Fibroblast of mammary gland (primary cell): Measurements from ENCODE around the gene XPO4.
A peak's percentile ranks its signal among the peaks of the same experiment; 100 is the strongest.

Source experiments
- DNase-seq: peaks from one replicate; pipeline ENCODE4 v3.0.0-alpha.2; 2010; ENCODE audit warnings: low read depth
- H3K4me3 ChIP-seq: 2 replicates; pipeline ENCODE4 v1.5.1; 2011; ENCODE audit warnings: low read depth, mild to moderate bottlenecking, low read length, moderate library complexity; ENCODE audit not compliant: control insufficient read depth
- CTCF ChIP-seq: conservative IDR thresholded peaks from 2 replicates; pipeline ENCODE4 v1.5.1; 2011; ENCODE audit warnings: low read depth, low read length, inconsistent platforms; ENCODE audit not compliant: control insufficient read depth, insufficient read depth

Gene XPO4

DNA sequence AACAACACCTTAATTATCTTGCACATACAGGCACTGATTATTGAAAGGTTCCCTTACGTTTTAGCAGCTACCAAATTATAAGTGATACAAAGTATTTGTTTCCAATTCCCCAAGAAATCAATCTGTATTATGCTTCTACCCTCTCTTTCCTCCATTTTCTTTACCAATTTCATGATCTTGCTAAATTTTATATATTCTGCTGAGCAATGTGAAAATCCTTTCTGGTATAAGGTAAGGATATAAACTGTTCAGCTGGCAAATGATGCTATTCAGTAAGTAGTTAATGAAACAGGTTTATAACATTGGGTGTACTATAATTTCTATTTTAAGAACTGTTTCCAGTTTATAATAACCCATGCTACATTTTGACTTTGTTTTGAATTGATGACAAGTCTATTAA lies 127.8 kb downstream of the XPO4 start:
- no peak for TF ChIP-seq CTCF

GRCh38 chr13:20773194-20774080 lies 129.1 kb downstream of the XPO4 start, which contains the start of gene EEF1AKMT1:
Gene EEF1AKMT1, minus strand, starts transcription at chr13:20773961. Its CDS starts 16,363 bp downstream, at chr13:20757598.
- DNase-seq = peak; percentile 93
- no peak for TF ChIP-seq CTCF

More for the DNA sequence above, 127.8 kb downstream of the XPO4 start:
- H3K4me3 ChIP-seq = no peak overlapping the region
- no peak for DNase-seq

DNA sequence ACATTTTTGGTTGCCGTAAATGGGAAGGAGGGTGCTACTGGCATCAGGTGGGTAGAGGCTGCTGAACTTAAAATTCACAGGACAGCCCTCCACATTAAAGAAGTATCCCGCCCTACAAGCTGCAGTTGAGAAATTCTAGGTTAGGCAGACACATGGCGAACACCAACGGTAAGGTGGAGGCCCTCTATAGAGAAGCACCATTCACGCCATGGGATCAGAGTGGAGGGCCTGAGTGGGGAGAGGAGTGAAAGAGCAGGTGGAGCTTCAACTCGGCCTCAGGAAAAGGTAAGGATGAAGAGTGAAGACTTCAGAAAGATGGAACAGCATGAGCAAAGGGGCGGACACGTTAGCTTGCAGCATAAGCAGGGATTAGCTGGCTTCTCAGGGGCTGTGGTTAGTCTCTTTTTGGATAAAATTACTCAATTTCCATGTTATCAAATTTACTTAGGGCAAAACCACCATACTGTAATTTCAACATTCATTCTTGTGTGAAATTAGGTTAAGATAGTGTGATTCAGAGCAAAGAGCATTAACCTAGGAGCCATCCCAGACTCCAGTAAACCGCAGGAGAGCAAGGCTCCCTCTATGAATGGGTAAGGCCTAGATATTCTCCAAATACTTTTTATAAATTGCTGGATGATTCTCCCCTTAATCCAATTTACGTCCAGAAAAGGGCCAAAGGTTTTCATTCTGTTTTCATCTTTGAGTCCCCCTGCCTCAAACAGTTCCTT lies 130.0 kb downstream of the XPO4 start:
- H3K4me3 ChIP-seq = peak overlapping the region; percentile 64
- DNase-seq = peak; percentile 33
- no peak for TF ChIP-seq CTCF

More at GRCh38 chr13:20773194-20774080, 129.1 kb downstream of the XPO4 start, which contains the start of gene EEF1AKMT1:
- peak within 1 kb of the TSS; percentile 64 for H3K4me3 ChIP-seq

- no peak for DNase-seq
- H3K4me3 ChIP-seq = no peak overlapping the region
- TF ChIP-seq CTCF = no peak
Observed at GRCh38 chr13:20769834-20770233, 132.7 kb downstream of the XPO4 start.

- no peak overlapping the region for H3K4me3 ChIP-seq
- no peak for TF ChIP-seq CTCF
- no peak for DNase-seq
Observed at GRCh38 chr13:20769091-20769490, 133.5 kb downstream of the XPO4 start.

DNA sequence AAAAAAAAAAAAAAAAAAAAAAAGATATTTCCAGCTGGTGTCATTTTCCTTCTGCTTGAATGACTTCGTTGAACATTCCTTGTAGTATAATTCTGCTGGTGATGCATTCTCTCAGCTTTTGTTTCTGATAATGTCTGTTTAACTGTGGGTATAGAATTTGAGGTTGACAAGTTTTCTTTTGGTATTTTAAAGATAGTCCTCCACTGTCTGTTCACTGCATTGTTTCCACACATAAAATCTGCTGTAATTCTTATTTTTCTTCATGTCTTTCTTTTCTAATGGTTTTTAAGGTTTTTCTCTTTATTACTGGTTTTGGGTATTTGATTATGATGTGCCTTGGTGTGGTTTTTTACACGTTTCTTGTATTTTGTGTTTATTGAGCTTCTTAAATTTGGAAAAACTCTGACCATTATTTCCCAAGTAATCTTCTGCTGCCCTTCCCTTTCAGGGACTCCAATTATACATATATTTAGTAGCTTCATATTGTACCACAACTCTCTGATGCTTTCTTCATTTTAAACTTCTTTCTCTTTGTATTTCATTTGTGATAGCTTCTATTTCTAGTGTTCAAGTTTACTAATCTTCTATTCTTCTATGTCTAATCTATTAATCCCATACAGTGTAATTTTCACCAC lies 135.1 kb downstream of the XPO4 start:
- no peak for TF ChIP-seq CTCF
- H3K4me3 ChIP-seq = no peak overlapping the region
- DNase-seq = no peak
